Ishikawa (cell line): Measurements from ENCODE around the gene PRDM11.

Experiments used
- CEBPB ChIP-seq: IDR thresholded peaks from 2 replicates; pipeline ENCODE4 v1.6.1; 2012
- CREB1 ChIP-seq: IDR thresholded peaks from 2 replicates; pipeline ENCODE4 v1.6.1; 2012; ENCODE audit warnings: low read depth
- EGR1 ChIP-seq: IDR thresholded peaks from 2 replicates; pipeline ENCODE4 v1.6.1; 2012
- EP300 ChIP-seq: IDR thresholded peaks from 2 replicates; pipeline ENCODE4 v1.6.1; 2012; ENCODE audit warnings: borderline replicate concordance
- FOXM1 ChIP-seq: IDR thresholded peaks from 2 replicates; pipeline ENCODE4 v1.6.1; 2012; ENCODE audit warnings: low read depth, borderline replicate concordance
- MAX ChIP-seq: IDR thresholded peaks from 2 replicates; pipeline ENCODE4 v1.6.1; 2012
- NFIC ChIP-seq: IDR thresholded peaks from 2 replicates; pipeline ENCODE4 v1.6.1; 2012
- RAD21 ChIP-seq: IDR thresholded peaks from 2 replicates; pipeline ENCODE4 v1.6.1; 2012; ENCODE audit warnings: low read depth
- TAF1 ChIP-seq: IDR thresholded peaks from 2 replicates; pipeline ENCODE4 v1.6.1; 2012; ENCODE audit warnings: low read depth, mild to moderate bottlenecking
- TCF12 ChIP-seq: IDR thresholded peaks from 2 replicates; pipeline ENCODE4 v1.6.1; 2012; ENCODE audit warnings: low read depth
- TEAD4 ChIP-seq: IDR thresholded peaks from 2 replicates; pipeline ENCODE4 v1.6.1; 2012
- YY1 ChIP-seq: IDR thresholded peaks from 2 replicates; pipeline ENCODE4 v1.6.1; 2012; ENCODE audit warnings: low read depth
- ZBTB7A ChIP-seq: IDR thresholded peaks from 2 replicates; pipeline ENCODE4 v1.6.1; 2012; ENCODE audit warnings: low read depth
- TF ChIP-seq, protein P1 (sequence below): IDR thresholded peaks from 2 replicates; pipeline ENCODE4 v1.6.1; 2012
- TF ChIP-seq, protein P2 (sequence below): IDR thresholded peaks from 2 replicates; pipeline ENCODE4 v1.6.1; 2012; ENCODE audit warnings: low read depth, mild to moderate bottlenecking

PRDM11 gene

GRCh38 chr11:45267652-45268299 lies 121.3 kb downstream of the PRDM11 start:
- TF ChIP-seq YY1 (no peak), TEAD4 (no peak), NFIC (no peak), CREB1 (no peak)

DNA sequence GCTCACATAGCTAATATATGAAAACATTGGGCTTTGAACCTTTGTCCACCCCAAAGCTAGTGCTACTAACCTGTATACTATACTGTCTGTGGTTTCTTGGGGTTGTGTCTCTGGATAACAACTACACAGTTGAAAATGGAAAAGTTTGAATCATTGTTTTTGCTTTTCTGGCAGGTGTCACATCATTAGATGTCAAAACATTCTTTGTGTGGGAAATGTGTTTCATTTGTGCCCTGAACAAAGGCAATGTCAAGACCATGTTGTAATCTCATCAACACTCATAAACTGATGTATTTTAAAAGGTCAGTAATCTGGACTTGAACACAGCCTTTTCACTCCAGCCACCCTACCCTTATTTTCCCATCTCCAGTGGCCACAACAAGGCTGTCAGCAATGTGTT lies 123.2 kb downstream of the PRDM11 start:
- TF ChIP-seq TCF12 (no peak), CEBPB (no peak), TEAD4 (no peak), YY1 (no peak), FOXM1 (no peak), NFIC (no peak), RAD21 (no peak), ZBTB7A (no peak), EP300 (no peak), CREB1 (no peak), EGR1 (no peak), MAX (no peak), TAF1 (no peak)
- TF ChIP-seq, protein P1, sequence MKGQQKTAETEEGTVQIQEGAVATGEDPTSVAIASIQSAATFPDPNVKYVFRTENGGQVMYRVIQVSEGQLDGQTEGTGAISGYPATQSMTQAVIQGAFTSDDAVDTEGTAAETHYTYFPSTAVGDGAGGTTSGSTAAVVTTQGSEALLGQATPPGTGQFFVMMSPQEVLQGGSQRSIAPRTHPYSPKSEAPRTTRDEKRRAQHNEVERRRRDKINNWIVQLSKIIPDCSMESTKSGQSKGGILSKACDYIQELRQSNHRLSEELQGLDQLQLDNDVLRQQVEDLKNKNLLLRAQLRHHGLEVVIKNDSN, result no peak
- TF ChIP-seq, protein P2, sequence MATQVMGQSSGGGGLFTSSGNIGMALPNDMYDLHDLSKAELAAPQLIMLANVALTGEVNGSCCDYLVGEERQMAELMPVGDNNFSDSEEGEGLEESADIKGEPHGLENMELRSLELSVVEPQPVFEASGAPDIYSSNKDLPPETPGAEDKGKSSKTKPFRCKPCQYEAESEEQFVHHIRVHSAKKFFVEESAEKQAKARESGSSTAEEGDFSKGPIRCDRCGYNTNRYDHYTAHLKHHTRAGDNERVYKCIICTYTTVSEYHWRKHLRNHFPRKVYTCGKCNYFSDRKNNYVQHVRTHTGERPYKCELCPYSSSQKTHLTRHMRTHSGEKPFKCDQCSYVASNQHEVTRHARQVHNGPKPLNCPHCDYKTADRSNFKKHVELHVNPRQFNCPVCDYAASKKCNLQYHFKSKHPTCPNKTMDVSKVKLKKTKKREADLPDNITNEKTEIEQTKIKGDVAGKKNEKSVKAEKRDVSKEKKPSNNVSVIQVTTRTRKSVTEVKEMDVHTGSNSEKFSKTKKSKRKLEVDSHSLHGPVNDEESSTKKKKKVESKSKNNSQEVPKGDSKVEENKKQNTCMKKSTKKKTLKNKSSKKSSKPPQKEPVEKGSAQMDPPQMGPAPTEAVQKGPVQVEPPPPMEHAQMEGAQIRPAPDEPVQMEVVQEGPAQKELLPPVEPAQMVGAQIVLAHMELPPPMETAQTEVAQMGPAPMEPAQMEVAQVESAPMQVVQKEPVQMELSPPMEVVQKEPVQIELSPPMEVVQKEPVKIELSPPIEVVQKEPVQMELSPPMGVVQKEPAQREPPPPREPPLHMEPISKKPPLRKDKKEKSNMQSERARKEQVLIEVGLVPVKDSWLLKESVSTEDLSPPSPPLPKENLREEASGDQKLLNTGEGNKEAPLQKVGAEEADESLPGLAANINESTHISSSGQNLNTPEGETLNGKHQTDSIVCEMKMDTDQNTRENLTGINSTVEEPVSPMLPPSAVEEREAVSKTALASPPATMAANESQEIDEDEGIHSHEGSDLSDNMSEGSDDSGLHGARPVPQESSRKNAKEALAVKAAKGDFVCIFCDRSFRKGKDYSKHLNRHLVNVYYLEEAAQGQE, result no peak

DNA sequence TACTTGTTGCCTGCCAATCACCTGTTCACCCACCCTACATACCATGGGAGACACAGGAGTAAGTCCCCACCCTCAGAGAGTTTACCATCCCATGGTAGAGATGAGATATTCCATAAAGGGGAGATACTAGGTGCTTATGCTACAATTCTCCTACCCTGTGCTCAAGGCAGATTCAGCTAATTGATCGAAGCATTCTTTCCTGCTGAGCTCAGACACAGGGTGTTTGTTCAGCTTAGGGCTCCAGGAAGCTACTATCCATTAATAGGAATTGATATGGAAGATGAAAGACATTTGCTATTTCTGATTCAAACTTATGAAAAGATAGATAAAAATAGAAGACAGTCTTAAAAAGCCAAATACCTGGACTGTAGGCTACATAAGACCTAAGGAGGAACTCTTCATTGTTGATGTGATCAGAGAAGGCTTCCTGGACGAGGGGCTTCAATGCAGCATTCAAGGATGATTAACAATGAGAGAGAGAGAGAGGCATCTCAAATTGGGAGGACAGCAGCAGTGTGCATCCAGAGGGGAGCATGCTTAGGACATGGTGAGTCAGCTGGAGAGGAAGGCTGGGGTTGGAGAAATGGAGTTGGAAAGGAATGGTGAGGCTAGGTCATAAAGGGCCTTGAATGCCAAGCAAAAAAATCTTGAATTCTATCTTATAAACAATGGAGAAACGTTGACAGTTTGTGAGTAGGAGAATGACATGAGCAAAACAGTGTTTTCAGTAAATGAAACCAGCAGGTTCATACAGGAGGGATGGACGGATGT lies 124.7 kb downstream of the PRDM11 start:
- TF ChIP-seq NFIC (no peak), RAD21 (no peak), TCF12 (no peak), EP300 (no peak), TAF1 (no peak), CEBPB (no peak), TEAD4 (no peak), EGR1 (no peak), MAX (no peak), YY1 (no peak), FOXM1 (no peak), CREB1 (no peak), ZBTB7A (no peak)
- TF ChIP-seq, protein P1, result no peak
- TF ChIP-seq, protein P2, result no peak

GRCh38 chr11:45272701-45273100 lies 126.3 kb downstream of the PRDM11 start:
- TF ChIP-seq EGR1, result no peak
- no peak for TF ChIP-seq RAD21
- TF ChIP-seq, protein P1, result no peak
- no peak for TF ChIP-seq NFIC
- no peak for TF ChIP-seq ZBTB7A
- TF ChIP-seq TAF1, result no peak
- no peak for TF ChIP-seq YY1
- TF ChIP-seq EP300, result no peak
- TF ChIP-seq TEAD4, result no peak
- no peak for TF ChIP-seq TCF12
- TF ChIP-seq, protein P2, result no peak
